Nephron progenitor cell (in vitro differentiated cells): ENCODE measurements around the gene ADAMTS5.

Experiments used
- DNase-seq: peaks from one replicate; pipeline ENCODE4 v3.0.0; 2021
- H3K27ac Mint-ChIP-seq: 2 replicates; pipeline ENCODE4 v1.8.0; 2021; ENCODE audit warnings: mild to moderate bottlenecking, moderate library complexity, mixed read lengths
- H3K27me3 Mint-ChIP-seq: 2 replicates; pipeline ENCODE4 v1.8.0; 2021; ENCODE audit warnings: mild to moderate bottlenecking, low read depth, mixed read lengths; ENCODE audit not compliant: poor library complexity
- H3K36me3 Mint-ChIP-seq: 2 replicates; pipeline ENCODE4 v1.8.0; 2021; ENCODE audit warnings: low read depth, mixed read lengths
- H3K4me1 Mint-ChIP-seq: 2 replicates; pipeline ENCODE4 v1.8.0; 2021; ENCODE audit warnings: mixed read lengths
- H3K4me3 Mint-ChIP-seq: 2 replicates; pipeline ENCODE4 v1.8.0; 2021; ENCODE audit warnings: mild to moderate bottlenecking, moderate library complexity, mixed read lengths
- H3K9me3 Mint-ChIP-seq: 2 replicates; pipeline ENCODE4 v1.8.0; 2021; ENCODE audit warnings: mild to moderate bottlenecking, moderate library complexity, mixed read lengths
- TF ChIP-seq, protein P1 (sequence below): fragments of 200-600 bp; sonication (generic); IDR thresholded peaks from 2 replicates; pipeline ENCODE4 v1.5.0; 2021; ENCODE audit warnings: antibody characterized with exemption

Gene ADAMTS5

GRCh38 chr21:26972192-26972591 lies 5.3 kb upstream of the ADAMTS5 start:
- Mint-ChIP-seq H3K4me3 (no peak overlapping the region), H3K9me3 (no peaks in the 10 kb centered on the region), H3K27me3 (peaks cover 51% of the 10 kb centered on the region), H3K4me1 (peaks cover 16% of the 10 kb centered on the region), H3K27ac (no peak overlapping the region), H3K36me3 (no peaks in the 10 kb centered on the region)
- TF ChIP-seq, protein P1, sequence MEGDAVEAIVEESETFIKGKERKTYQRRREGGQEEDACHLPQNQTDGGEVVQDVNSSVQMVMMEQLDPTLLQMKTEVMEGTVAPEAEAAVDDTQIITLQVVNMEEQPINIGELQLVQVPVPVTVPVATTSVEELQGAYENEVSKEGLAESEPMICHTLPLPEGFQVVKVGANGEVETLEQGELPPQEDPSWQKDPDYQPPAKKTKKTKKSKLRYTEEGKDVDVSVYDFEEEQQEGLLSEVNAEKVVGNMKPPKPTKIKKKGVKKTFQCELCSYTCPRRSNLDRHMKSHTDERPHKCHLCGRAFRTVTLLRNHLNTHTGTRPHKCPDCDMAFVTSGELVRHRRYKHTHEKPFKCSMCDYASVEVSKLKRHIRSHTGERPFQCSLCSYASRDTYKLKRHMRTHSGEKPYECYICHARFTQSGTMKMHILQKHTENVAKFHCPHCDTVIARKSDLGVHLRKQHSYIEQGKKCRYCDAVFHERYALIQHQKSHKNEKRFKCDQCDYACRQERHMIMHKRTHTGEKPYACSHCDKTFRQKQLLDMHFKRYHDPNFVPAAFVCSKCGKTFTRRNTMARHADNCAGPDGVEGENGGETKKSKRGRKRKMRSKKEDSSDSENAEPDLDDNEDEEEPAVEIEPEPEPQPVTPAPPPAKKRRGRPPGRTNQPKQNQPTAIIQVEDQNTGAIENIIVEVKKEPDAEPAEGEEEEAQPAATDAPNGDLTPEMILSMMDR, result no peak
- DNase-seq, result no peak

- H3K27me3 Mint-ChIP-seq, result peaks cover 72% of the 10 kb centered on the region
- H3K9me3 Mint-ChIP-seq, result no peaks in the 10 kb centered on the region
- H3K36me3 Mint-ChIP-seq, result no peaks in the 10 kb centered on the region
- H3K4me3 Mint-ChIP-seq, result no peak overlapping the region
- TF ChIP-seq, protein P1, result no peak
- peaks cover 26% of the 10 kb centered on the region for H3K4me1 Mint-ChIP-seq
- no peak overlapping the region for H3K27ac Mint-ChIP-seq
- DNase-seq, result no peak
These were observed 3.3 kb upstream of the ADAMTS5 start for GRCh38 chr21:26969971-26970725.

DNA sequence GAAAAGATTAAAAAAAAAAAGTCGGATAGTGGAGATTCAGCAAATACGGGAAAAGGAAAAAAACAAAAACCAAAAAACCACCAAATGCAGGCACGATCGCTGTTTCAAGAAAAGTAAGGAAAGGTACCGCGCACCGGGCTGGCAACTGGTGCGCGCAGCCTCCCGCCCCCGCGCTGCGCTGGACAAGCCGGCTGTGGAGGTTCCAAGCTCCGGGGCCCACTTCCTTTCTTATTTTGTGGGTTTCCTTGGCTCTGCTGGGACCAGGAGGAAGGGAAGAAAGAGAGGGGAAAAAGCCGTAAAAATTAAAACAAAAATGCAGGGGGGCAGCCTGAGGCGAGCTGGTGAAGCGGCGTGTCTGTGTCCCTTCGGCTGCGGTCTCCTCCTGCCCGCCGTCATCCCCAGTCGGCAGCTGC lies 233 bp downstream of the ADAMTS5 start:
- Mint-ChIP-seq H3K27me3 (peaks cover 84% of the 10 kb centered on the region), H3K36me3 (no peaks in the 10 kb centered on the region), H3K9me3 (no peaks in the 10 kb centered on the region), H3K4me3 (peak overlapping the region; percentile 91), H3K27ac (no peak overlapping the region), H3K4me1 (peaks cover 35% of the 10 kb centered on the region)
- no peak for DNase-seq
- TF ChIP-seq, protein P1, result no peak

GRCh38 chr21:26965907-26966581 lies 844 bp downstream of the ADAMTS5 start:
- Mint-ChIP-seq H3K9me3 (no peaks in the 10 kb centered on the region), H3K4me1 (peaks cover 35% of the 10 kb centered on the region), H3K4me3 (peak overlapping the region; percentile 91), H3K27me3 (peaks cover 82% of the 10 kb centered on the region), H3K27ac (no peak overlapping the region), H3K36me3 (no peaks in the 10 kb centered on the region)
- TF ChIP-seq, protein P1, result no peak
- DNase-seq, result peak; percentile 56

DNA sequence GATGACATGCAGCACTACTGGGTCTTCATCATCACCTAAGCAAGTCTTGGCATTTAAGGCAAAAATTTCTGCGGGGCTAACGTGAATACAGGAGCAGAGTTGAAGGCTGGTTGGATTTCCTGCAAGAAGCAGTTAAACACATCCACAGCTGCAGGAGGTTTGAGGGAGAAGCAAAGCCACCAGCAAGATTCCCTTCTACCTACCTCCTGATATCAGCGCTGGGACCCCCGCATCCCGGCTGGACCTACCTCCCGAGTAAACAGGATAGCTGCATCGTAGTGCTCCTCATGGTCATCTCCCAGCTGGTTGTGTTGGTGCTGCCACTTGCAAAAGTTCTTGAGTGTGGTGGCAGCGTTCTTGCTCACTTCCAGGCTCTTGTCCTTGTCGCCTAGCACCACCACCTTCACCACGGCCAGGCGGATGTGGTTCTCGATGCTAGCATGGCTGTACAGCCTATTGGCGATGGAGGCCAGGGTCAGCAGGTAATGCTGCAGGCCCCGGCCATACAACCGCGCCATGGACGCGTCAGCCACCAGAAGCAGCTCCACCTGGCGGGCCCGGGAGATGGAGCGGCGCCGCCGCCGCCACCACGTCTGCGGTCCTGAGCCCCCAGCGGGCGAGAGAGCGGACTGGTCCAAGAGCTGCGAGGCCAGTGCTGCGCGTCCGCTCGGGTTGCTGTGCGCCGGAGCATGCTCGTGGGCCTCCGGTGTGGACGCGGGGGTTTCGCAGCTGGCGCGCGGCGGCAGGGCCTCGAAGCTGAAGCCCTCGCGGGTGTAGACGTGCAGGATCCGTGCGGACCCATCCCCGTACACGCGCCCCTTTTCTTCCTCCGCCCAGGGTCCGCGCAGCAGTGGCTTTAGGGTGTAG lies 1.6 kb downstream of the ADAMTS5 start:
- TF ChIP-seq, protein P1, result peak; percentile 46
- peak; percentile 73 for DNase-seq
- Mint-ChIP-seq H3K27ac (no peak overlapping the region), H3K4me3 (peak overlapping the region; percentile 78), H3K36me3 (no peaks in the 10 kb centered on the region), H3K27me3 (peaks cover 74% of the 10 kb centered on the region), H3K4me1 (peaks cover 35% of the 10 kb centered on the region), H3K9me3 (no peaks in the 10 kb centered on the region)
